GM21576 (cell line): ENCODE measurements around the gene PRSS35.
A peak's percentile ranks its signal among the peaks of the same experiment; 100 is the strongest.
"Not testable (repeated sequence)": the region's sequence is repeated elsewhere in the genome, so short reads cannot be mapped to it uniquely, and the experiment has no call there.

Experiments
- ATAC-seq: cut with Tn5 transposase; IDR thresholded peaks from one replicate; pipeline ENCODE4 v1.9.1; 2021; ENCODE audit warnings: mild to moderate bottlenecking, moderate library complexity; ENCODE audit not compliant: unreplicated experiment

PRSS35 gene

DNA sequence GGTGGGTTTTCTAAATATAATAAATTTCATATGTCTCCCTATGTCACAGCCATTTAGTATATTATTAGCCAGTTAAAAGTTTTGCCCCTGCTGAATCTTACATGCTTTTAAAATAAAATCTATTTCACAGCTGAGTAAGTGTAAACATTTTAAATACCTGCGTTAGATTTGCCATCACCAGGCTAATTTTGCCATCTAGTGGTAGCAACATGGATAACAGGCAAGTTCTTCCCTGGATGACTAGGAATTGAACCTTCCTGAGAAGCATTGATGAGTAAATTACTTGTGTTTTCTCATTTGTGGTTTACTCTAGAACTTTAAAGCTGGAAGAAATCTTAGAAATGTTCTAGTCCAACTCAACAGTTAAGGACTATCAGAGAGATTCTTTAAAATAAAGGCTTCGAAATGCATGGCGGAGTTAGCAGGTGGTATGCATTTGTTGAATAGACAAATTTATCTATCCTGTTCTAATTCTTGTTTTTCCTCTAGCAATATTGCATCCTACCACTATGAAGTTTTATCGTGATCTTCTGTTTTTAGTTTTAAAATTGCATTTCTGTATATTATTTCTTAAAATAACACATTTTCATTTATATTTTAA is 2.6 kb downstream of the PRSS35 start:
- peak; percentile 57 for ATAC-seq

DNA sequence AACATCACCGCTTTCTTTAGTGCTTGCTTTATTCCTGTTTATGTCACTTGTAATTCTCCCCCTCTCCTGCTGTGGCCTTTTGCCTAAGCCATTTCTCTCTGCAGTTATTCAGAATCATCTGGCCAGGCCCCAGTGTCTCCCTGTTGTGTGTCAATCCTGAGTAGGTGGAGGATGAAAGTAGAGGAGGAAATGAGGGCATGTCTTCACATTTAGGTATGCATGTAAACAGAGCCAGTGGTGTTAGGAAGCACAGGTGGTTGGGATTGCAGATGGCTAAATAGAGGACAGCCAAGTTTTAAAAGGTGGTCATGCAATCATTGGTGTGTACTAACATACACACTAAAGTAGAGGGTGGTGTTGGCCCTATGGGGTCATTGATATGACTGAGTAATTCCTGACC is 5.2 kb downstream of the PRSS35 start:
- ATAC-seq, result no peak

DNA sequence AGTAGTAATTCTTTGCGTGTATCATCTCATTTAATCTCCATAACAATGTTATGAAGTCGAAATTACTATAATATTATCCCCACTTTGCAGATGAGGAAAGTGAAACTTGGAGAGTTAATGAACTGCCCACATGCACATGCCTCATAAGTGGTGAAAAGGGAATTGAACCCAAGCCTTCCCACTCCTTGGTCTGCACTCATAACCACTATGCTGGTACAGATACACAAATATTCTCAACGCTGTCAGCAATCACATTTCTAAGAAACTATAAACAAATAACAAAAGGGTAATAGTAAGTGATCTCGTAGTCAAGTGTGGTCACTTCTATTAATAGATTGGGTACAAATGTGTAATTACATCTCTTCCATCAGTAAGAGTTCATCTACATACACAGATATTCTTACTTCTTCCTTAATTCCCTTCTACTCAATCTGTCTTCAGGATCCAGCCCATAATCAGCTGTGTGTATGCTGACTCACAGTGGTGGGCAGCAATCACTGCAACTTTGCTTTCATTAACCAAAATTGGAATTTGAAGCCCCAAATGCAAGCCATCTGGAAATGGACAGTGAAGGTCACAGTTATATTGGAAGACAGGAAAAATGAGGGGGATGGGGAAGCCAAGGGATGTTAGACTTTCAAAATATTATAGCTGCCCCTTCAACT is 6.6 kb downstream of the PRSS35 start:
- ATAC-seq, result no peak

DNA sequence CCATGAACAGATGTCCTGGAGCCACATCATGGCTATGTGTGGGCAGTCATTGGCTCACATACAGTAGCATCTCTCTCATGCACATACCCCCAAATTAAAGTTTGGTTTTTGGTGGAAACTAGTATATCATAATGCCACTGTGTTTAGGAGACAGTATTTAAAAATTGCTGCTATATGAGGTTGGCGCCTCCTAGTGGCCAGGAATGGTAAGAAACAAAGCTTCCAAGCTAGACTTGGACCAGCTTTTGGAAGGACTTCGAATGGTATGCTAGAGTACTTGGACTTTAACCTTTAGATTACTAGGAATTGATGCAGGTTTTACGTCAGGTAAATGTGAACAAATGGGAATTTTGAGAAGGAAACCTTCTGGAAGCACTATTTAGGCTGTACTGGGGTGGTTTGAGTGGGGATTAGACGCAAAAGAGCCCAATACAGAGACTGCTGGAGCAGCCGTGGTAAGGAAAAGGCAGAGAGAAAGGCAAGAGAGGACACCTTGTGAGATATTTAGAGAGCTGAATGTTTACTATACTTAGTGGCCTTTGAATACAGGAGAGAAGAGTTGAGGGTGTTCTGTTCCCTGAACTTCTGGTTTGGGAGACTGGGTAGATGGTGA is 23.8 kb downstream of the PRSS35 start:
- peak; percentile 75 for ATAC-seq

DNA sequence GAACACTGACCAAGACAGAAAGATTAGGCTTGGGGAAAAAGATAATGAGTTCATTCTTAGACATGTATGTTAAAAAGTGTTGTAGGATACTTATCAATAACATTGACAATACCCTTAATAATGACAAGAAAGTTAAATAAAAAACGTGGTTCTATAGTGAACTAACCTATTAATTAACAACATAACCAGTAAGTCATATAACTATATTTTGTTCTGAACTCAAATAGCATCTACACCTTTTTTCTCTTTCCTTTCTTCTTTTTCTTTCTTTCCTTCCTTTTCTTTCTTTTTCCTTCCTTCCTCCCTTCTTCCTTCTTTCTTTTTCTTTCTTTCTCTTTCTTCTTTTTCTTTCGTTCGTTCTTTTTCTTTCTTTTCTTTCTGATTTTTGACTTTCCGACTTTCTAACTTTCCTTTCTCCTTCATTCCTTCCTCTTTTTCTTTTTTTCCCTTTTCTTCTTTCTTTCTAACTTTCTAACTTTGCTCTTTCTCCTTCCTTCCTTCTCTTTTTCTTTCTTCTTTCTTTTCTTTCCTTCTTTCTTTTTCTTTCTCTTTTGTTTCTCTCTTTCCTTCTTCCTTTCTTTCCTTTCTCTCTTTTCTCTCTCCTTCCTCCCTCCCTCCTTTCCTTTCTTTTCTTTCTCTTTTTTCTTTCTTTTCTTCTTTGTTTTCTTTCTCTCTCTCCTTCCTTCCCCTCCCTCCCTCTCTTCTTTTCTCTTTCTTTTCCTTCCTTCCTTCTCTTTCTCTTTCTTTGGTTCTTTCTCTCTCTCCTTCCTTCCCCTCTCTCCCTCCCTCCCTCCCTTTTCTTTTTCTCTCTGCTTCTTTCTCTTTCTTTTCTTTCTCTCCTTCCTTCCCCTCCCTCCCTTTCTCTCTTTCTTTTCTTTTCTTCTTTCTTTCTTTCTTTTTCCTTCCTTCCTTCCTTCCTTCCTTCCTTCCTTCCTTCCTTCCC is 24.6 kb downstream of the PRSS35 start:
- ATAC-seq, result no peak

DNA sequence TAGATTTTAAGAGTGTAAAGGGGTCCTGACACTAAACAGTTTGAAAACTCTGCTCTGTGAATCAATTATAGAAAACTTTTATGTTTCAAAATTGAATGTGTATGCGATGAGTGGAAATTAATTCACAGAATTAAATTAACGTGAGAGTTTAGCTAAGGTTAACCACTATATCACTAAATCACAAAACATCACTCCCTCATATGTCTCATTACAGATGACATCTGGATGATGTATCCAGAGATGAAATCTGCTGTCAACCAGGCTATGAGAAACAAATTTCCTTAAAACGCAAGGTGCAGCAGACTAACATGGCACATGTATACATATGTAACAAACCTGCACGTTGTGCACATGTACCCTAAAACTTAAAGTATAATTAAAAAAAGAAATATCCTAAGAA is 27.3 kb downstream of the PRSS35 start:
- ATAC-seq, result no peak

DNA sequence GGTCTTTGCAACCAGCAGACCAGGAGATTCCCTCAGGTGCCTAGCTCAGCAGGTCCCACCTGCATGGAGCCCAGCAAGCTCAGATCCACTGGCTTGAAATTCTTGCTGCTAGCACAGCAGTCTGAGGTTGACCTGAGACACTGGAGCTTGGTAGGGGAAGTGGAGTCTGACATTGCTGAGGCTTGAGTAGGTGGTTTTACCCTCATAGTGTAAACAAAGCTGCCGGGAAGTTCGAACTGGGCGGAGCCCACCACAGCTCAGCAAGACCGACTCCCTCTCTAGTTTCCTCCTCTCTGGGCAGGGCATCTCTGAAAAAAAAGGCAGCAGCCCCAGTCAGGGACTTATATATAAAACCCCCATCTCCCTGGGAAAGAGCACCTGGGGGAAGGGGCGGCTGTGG is 34.3 kb downstream of the PRSS35 start:
- no peak for ATAC-seq

DNA sequence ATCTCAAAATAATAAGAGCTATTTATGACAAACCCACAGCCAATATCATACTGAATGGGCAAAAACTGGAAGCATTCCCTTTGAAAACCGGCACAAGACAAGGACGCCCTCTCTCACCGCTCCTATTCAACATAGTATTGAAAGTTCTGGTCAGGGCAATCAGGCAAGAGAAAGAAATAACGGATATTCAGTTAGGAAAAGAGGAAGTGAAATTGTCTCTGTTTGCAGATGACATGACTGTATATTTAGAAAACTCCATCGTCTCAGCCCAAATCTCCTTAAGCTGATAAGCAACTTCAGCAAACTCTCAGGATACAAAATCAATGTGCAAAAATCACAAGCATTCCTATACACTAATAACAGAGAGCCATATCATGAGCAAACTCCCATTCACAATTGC is 38.1 kb downstream of the PRSS35 start:
- ATAC-seq, result not testable (repeated sequence)

DNA sequence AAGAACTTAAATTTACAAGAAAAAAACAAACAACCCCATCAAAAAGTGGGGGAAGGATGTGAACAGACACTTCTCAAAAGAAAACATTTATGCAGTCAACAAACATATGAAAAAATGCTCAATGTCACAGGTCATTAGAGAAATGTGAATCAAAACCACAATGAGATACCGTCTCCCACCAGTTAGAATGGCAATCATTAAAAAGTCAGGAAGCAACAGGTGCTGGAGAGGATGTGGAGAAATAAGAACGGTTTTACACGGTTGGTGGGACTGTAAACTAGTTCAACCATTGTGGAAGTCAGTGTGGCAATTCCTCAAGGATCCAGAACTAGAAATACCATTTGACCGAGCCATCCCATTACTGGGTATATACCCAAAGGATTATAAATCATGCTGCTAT is 39.4 kb downstream of the PRSS35 start:
- ATAC-seq, result not testable (repeated sequence)

DNA sequence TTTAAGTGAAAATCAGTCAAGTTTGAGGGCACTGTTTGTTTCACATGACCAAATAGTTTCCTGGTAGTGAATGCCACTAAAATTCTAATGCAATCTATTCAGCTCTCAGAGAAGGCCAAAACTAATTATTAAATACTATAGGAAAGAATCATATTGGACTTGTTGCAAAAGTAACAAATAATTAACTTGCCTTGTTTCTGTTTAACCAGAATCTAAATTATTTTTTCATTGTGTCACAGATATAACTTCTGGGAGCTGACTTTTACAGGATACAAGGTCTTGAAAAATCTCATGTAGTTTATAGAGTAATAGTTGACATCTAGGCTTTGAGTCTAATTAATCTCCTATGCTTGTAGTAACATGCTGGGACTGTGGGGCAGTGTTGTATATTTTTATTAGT is 44.5 kb downstream of the PRSS35 start:
- no peak for ATAC-seq

DNA sequence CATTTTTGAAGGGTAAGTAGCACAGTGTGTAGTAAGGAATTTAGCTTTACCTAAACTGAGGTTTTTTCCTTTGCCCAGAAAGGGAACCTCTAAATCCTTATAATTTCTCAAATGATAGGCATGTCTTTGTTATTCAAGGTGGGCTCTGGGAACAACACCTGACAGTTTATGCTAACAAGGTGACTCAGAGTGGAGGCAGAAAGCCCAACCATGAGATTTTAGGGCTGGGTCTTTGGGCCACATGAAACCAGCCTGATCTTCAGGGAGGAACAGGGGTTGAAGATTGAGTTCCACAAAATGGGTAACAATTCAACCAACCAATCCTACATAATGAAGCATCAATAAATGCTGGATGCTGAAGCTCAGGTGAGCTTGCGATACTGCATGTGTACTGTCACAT is 46.6 kb downstream of the PRSS35 start:
- no peak for ATAC-seq

DNA sequence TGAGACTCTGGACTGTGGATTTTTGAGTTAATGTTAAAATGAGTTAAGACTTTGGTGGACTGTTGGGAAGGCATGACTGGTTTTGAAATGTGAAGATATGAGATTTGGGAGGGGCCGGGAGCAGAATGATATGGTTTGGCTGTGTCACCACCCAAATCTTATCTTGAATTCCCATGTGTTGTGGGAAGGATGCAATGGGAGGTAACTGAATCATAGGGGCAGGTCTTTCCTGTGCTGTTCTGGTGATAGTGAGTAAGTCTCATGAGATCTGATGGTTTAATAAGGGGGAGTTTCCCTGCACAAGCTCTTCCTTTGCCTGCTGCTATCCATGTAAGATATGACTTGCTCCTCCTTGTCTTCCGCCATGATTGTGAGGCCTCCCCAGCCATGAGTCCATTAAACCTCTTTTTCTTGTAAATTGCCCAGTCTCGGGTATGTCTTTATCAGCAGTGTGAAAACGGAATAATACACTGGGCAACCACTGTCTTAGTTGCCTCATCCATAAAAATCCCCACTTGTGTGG is 59.4 kb downstream of the PRSS35 start:
- not testable (repeated sequence) for ATAC-seq

DNA sequence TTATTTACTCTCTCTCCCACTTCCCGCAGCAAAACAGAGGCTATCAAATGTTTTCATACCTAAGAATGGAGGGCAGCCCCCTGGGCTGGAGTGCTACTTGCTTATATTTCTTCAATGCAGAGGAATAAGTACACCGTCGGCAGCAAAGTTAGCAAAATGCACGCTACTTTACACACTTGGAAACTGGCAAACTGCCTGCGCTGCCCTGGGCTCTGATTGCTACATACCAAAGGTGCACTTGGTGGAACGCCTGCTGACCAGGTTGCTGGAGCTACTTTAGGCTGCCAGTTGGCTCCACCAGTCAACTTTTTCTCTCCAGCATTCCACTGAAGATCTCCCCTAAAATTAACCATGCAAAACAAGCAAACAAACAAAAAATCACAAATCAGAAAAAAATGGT is 62.4 kb downstream of the PRSS35 start:
- no peak for ATAC-seq
